ENCODE measurements around the gene TRDN. TPM values are rescaled to one million over a fixed set of nuclear protein-coding genes. Genes with fewer than 3 reads are reported as not detected.

TRDN gene
- total and polyA plus RNA-seq, 2 donors from 2014 or later = 0.19 TPM; not detected in 1

- no peaks in the 10 kb centered on the region for H3K27me3 ChIP-seq (ENCODE audit: control insufficient read depth, insufficient read depth, low read length)
- H3K4me1 ChIP-seq (ENCODE audit: control insufficient read depth in 2 of 3, insufficient read depth in 2 of 3, low read depth in 1 of 3, low read length in 3 of 3) = peaks cover 0 to 7% (median 0%) of the 10 kb centered on the region in 3 donors
- no peaks in the 10 kb centered on the region for H3K9me3 ChIP-seq (ENCODE audit: control insufficient read depth in 2 of 3, insufficient read depth in 1 of 3, low read length in 3 of 3)
- DNase-seq (no peak), FAIRE-seq (no peak)
- intact Hi-C loops (cut with DNase I) = no loop called here
- no peak overlapping the region for H3K9ac ChIP-seq (ENCODE audit: low read length in 3 of 3)
- no peak for TF ChIP-seq CTCF (IDR thresholded peaks at IDR 0.05; ENCODE audit: borderline replicate concordance, extremely low read depth, insufficient read depth)
- no peaks in the 10 kb centered on the region for H3K36me3 ChIP-seq (ENCODE audit: control insufficient read depth in 2 of 3, insufficient read depth in 3 of 3, low read length in 3 of 3)
- no peak overlapping the region for H3K4me3 ChIP-seq (ENCODE audit: low read length in 3 of 3)
- no peak overlapping the region for H3K27ac ChIP-seq (ENCODE audit: low read depth in 2 of 2, low read length in 2 of 2)
These were observed 2.1 kb upstream of the TRDN start for GRCh38 chr6:123638865-123639264.

DNA sequence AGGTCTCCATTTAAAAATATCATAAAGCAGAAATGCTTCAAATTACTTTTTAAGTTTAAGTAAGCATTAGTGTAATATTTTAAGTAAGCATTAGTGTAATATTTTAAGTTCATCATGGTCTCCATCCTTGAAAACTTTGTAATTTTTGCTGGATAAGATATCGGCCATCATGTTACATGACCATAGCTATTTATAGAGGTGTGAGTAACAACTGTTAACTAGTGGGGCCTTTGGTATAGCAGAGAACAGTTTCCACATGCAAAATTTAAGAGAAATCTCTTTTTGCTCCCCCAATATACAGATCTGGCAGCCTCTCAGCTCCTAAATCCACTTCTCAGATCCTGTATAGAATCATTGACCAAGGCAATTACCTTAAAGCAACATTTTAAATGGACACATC lies 468 bp downstream of the TRDN start:
- H3K4me1 ChIP-seq (ENCODE audit: control insufficient read depth in 2 of 3, insufficient read depth in 2 of 3, low read depth in 1 of 3, low read length in 3 of 3) = peaks cover 0 to 7% (median 0%) of the 10 kb centered on the region in 3 donors
- H3K27ac ChIP-seq (ENCODE audit: low read depth in 2 of 2, low read length in 2 of 2) = no peak overlapping the region
- FAIRE-seq = no peak
- no peaks in the 10 kb centered on the region for H3K36me3 ChIP-seq (ENCODE audit: control insufficient read depth in 2 of 3, insufficient read depth in 3 of 3, low read length in 3 of 3)
- no peaks in the 10 kb centered on the region for H3K27me3 ChIP-seq (ENCODE audit: control insufficient read depth, insufficient read depth, low read length)
- H3K4me3 ChIP-seq (ENCODE audit: low read length in 3 of 3) = no peak overlapping the region
- no peak for DNase-seq
- TF ChIP-seq CTCF (IDR thresholded peaks at IDR 0.05; ENCODE audit: borderline replicate concordance, extremely low read depth, insufficient read depth) = no peak
- intact Hi-C loops (cut with DNase I) = no loop called here
- no peaks in the 10 kb centered on the region for H3K9me3 ChIP-seq (ENCODE audit: control insufficient read depth in 2 of 3, insufficient read depth in 1 of 3, low read length in 3 of 3)
- no peak overlapping the region for H3K9ac ChIP-seq (ENCODE audit: low read length in 3 of 3)

DNA sequence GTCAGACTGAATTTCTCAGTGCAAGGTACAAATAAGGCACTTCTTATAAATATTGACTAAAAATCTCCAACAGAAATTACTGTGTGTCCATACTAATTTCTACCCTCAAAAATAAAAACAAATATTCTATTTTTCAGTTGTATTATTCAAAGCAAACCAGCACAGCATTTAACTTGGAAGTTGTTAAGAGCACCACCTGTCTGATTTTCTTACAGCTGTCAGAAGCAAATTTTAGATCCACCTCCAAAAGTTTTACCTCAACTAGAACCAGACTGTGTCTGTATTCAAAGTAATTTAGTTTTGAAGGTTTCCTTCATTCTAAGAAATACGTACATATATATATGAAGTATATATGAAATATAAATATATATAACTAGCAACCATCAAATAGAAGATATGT lies 1.2 kb downstream of the TRDN start:
- Histone ChIP-seq H3K36me3 (ENCODE audit: control insufficient read depth in 2 of 3, insufficient read depth in 3 of 3, low read length in 3 of 3) (no peaks in the 10 kb centered on the region), H3K27ac (ENCODE audit: low read depth in 2 of 2, low read length in 2 of 2) (no peak overlapping the region), H3K9ac (ENCODE audit: low read length in 3 of 3) (no peak overlapping the region), H3K9me3 (ENCODE audit: control insufficient read depth in 2 of 3, insufficient read depth in 1 of 3, low read length in 3 of 3) (no peaks in the 10 kb centered on the region), H3K4me1 (ENCODE audit: control insufficient read depth in 2 of 3, insufficient read depth in 2 of 3, low read depth in 1 of 3, low read length in 3 of 3) (peaks cover 0 to 7% (median 0%) of the 10 kb centered on the region in 3 donors), H3K4me3 (ENCODE audit: low read length in 3 of 3) (no peak overlapping the region), H3K27me3 (ENCODE audit: control insufficient read depth, insufficient read depth, low read length) (no peaks in the 10 kb centered on the region)
- no peak for TF ChIP-seq CTCF (IDR thresholded peaks at IDR 0.05; ENCODE audit: borderline replicate concordance, extremely low read depth, insufficient read depth)
- DNase-seq (no peak), FAIRE-seq (no peak)
- intact Hi-C loops (cut with DNase I) = no loop called here

GRCh38 chr6:123635144-123635543 lies 1.6 kb downstream of the TRDN start:
- Histone ChIP-seq H3K9ac (ENCODE audit: low read length in 3 of 3) (no peak overlapping the region), H3K4me3 (ENCODE audit: low read length in 3 of 3) (no peak overlapping the region)
- no peak for FAIRE-seq

More at GRCh38 chr6:123635144-123635543, 1.6 kb downstream of the TRDN start:
- TF ChIP-seq CTCF (IDR thresholded peaks at IDR 0.05; ENCODE audit: borderline replicate concordance, extremely low read depth, insufficient read depth) = no peak
- Histone ChIP-seq H3K27me3 (ENCODE audit: control insufficient read depth, insufficient read depth, low read length) (no peaks in the 10 kb centered on the region), H3K4me1 (ENCODE audit: control insufficient read depth in 2 of 3, insufficient read depth in 2 of 3, low read depth in 1 of 3, low read length in 3 of 3) (peaks cover 0 to 7% (median 0%) of the 10 kb centered on the region in 3 donors), H3K36me3 (ENCODE audit: control insufficient read depth in 2 of 3, insufficient read depth in 3 of 3, low read length in 3 of 3) (no peaks in the 10 kb centered on the region), H3K9me3 (ENCODE audit: control insufficient read depth in 2 of 3, insufficient read depth in 1 of 3, low read length in 3 of 3) (no peaks in the 10 kb centered on the region), H3K27ac (ENCODE audit: low read depth in 2 of 2, low read length in 2 of 2) (no peak overlapping the region)
- DNase-seq = no peak
- intact Hi-C loops (cut with DNase I) = no loop called here
